Type B pancreatic cell (in vitro differentiated cells): Measurements from ENCODE around the gene KDM4D. TPM values are rescaled to one million over a fixed set of nuclear protein-coding genes. Genes with fewer than 3 reads are reported as not detected.

ENCODE experiments used
- DNase-seq: peaks from one replicate; pipeline ENCODE4 v3.0.0; 2021; ENCODE audit warnings: mixed read lengths; ENCODE audit not compliant: unreplicated experiment; ENCODE audit errors: extremely low spot score
- H3K27ac Mint-ChIP-seq: 2 replicates; pipeline ENCODE4 v1.8.0; 2021; ENCODE audit warnings: mild to moderate bottlenecking, mixed read lengths
- H3K27me3 Mint-ChIP-seq: 2 replicates; pipeline ENCODE4 v1.8.0; 2021; ENCODE audit warnings: mixed read lengths
- H3K36me3 Mint-ChIP-seq: 2 replicates; pipeline ENCODE4 v1.8.0; 2021; ENCODE audit warnings: mixed read lengths
- H3K4me1 Mint-ChIP-seq: one replicate; pipeline ENCODE4 v1.8.0; 2021; ENCODE audit warnings: mixed read lengths; ENCODE audit not compliant: unreplicated experiment
- H3K4me3 Mint-ChIP-seq: 2 replicates; pipeline ENCODE4 v1.8.0; 2021; ENCODE audit warnings: mild to moderate bottlenecking, mixed read lengths
- H3K9me3 Mint-ChIP-seq: 2 replicates; pipeline ENCODE4 v1.8.0; 2021; ENCODE audit warnings: mixed read lengths
- total RNA-seq: library from RNA; stranded (reverse); gene quantifications from 2 replicates; pipeline ENCODE4 v1.2.1, GENCODE V29; 2021; ENCODE audit warnings: low replicate concordance
- TF ChIP-seq, protein P1 (sequence below): fragments of 200-600 bp; sonication (generic); conservative IDR thresholded peaks from 2 replicates; pipeline ENCODE4 v1.5.0; 2021; ENCODE audit warnings: antibody characterized with exemption, mild to moderate bottlenecking

KDM4D gene
- total RNA-seq, 1 donor from 2014 or later, result 2.4 TPM

- H3K27ac Mint-ChIP-seq, result no peak overlapping the region
- no peaks in the 10 kb centered on the region for H3K36me3 Mint-ChIP-seq
- no peak overlapping the region for H3K4me3 Mint-ChIP-seq
- no peak for DNase-seq
- H3K9me3 Mint-ChIP-seq, result no peaks in the 10 kb centered on the region
- peaks cover 3% of the 10 kb centered on the region for H3K27me3 Mint-ChIP-seq
- TF ChIP-seq, protein P1, sequence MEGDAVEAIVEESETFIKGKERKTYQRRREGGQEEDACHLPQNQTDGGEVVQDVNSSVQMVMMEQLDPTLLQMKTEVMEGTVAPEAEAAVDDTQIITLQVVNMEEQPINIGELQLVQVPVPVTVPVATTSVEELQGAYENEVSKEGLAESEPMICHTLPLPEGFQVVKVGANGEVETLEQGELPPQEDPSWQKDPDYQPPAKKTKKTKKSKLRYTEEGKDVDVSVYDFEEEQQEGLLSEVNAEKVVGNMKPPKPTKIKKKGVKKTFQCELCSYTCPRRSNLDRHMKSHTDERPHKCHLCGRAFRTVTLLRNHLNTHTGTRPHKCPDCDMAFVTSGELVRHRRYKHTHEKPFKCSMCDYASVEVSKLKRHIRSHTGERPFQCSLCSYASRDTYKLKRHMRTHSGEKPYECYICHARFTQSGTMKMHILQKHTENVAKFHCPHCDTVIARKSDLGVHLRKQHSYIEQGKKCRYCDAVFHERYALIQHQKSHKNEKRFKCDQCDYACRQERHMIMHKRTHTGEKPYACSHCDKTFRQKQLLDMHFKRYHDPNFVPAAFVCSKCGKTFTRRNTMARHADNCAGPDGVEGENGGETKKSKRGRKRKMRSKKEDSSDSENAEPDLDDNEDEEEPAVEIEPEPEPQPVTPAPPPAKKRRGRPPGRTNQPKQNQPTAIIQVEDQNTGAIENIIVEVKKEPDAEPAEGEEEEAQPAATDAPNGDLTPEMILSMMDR, result no peak
- no peaks in the 10 kb centered on the region for H3K4me1 Mint-ChIP-seq
Observed at GRCh38 chr11:94946812-94947211, 26.7 kb upstream of the KDM4D start.

DNA sequence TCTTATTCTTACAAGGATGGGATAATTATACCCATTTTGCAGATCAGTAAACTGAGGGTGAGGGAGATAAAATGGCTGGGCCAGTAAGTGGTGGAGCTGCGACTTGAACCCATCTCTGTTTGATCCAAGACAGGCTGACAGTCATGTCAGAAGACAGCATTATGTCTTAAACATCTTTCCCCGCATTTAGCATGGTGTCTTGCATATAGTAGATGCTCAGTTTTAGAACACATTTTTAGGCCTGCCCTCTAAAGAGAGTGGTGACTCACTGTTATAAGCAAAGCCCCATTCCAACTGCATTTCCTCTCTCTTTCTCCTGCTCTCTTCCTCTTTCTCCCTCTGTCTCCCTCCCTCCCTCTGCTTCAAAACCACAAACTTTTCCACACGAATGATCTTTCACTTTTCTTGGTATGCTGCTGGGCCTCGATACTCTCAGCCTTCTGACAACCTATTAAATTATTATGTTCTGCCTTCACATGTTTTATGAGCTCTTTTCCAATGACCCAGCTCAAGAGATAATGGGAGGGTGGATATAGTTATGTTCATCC is 25.4 kb upstream of the KDM4D start:
- DNase-seq, result no peak
- Mint-ChIP-seq H3K27me3 (peaks cover 6% of the 10 kb centered on the region), H3K4me1 (no peaks in the 10 kb centered on the region), H3K36me3 (no peaks in the 10 kb centered on the region), H3K9me3 (no peaks in the 10 kb centered on the region), H3K4me3 (no peak overlapping the region), H3K27ac (no peak overlapping the region)
- TF ChIP-seq, protein P1, result no peak

GRCh38 chr11:94954753-94955152 is 18.8 kb upstream of the KDM4D start:
- H3K36me3 Mint-ChIP-seq, result peaks cover under 1% of the 10 kb centered on the region

DNA sequence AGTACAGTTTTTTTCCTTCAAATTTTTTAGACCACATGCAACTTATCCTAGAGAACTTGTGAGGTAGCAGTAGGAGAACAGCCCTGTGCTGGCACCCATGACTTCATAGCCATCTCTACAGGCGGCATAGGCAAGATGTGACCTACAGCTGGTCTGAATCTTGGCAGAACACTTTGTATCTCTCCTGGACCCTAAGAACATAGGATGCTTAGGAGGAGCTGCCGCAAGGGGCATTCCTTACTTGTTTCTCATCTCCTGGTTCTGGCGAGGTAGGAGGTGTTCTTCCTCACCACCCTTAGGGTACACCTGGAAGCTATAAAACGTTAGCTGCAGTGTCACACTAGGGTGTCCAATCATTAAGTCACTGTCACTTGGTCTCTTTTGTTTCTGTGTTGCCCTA is 16.5 kb upstream of the KDM4D start:
- no peak for DNase-seq
- Mint-ChIP-seq H3K4me1 (no peaks in the 10 kb centered on the region), H3K27ac (no peak overlapping the region), H3K4me3 (no peak overlapping the region), H3K27me3 (peaks cover 3% of the 10 kb centered on the region), H3K9me3 (no peaks in the 10 kb centered on the region), H3K36me3 (peaks cover 8% of the 10 kb centered on the region)
- TF ChIP-seq, protein P1, result no peak

More at GRCh38 chr11:94954753-94955152, 18.8 kb upstream of the KDM4D start:
- Mint-ChIP-seq H3K27me3 (peaks cover 3% of the 10 kb centered on the region), H3K4me3 (no peak overlapping the region), H3K4me1 (no peaks in the 10 kb centered on the region), H3K9me3 (no peaks in the 10 kb centered on the region), H3K27ac (no peak overlapping the region)
- DNase-seq, result no peak
- TF ChIP-seq, protein P1, result no peak

- H3K36me3 Mint-ChIP-seq, result peaks cover 14% of the 10 kb centered on the region
- H3K27me3 Mint-ChIP-seq, result no peaks in the 10 kb centered on the region
- TF ChIP-seq, protein P1, result no peak
- H3K9me3 Mint-ChIP-seq, result no peaks in the 10 kb centered on the region
- no peak for DNase-seq
- no peak overlapping the region for H3K4me3 Mint-ChIP-seq
- H3K4me1 Mint-ChIP-seq, result no peaks in the 10 kb centered on the region
- H3K27ac Mint-ChIP-seq, result no peak overlapping the region
Observed at GRCh38 chr11:94958121-94958696, 15.3 kb upstream of the KDM4D start.
